Gastrocnemius medialis (tissue), 4 donors: ENCODE data around the gene CPSF3. TPM values are rescaled to one million over a fixed set of nuclear protein-coding genes. Genes with fewer than 3 reads are reported as not detected.

Experiments used
- ATAC-seq, 2 donors: fragments of 150-250 bp; one replicate each; pipeline ENCODE4 v1.9.1; 2016
- DNase-seq, 2 donors: peaks; one replicate each; pipeline ENCODE4 v3.0.0-alpha.2; 2019
- H3K27ac ChIP-seq, 4 donors: fragments of 200-600 bp; sonication (generic); 1 replicate in 1 of 4; 2 replicates in 3 of 4; pipeline ENCODE4 v1.5.1; 2016 to 2018; ENCODE audit warnings: mild to moderate bottlenecking in 2 of 4, moderate library complexity in 1 of 4
- H3K27me3 ChIP-seq, 3 donors: fragments of 200-600 bp; sonication (generic) in 2 of 3; 1 replicate in 1 of 3; 2 replicates in 2 of 3; pipeline versions ENCODE4 v1.5.1 to v1.6.0; 2016 to 2019; ENCODE audit warnings: mild to moderate bottlenecking in 1 of 3, moderate library complexity in 1 of 3
- H3K36me3 ChIP-seq, 2 donors: fragments of 200-600 bp; sonication (generic) in 1 of 2; one replicate each; pipeline ENCODE4 v1.5.1; 2017 to 2018
- H3K4me1 ChIP-seq, 2 donors: fragments of 200-600 bp; sonication (generic) in 1 of 2; one replicate each; pipeline ENCODE4 v1.5.1; 2016 to 2017; ENCODE audit warnings: mild to moderate bottlenecking in 2 of 2
- H3K4me3 ChIP-seq, 4 donors: fragments of 200-600 bp; sonication (generic) in 3 of 4; 1 replicate in 1 of 4; 2 replicates in 3 of 4; pipeline ENCODE4 v1.5.1; 2016 to 2019; ENCODE audit warnings: mild to moderate bottlenecking in 2 of 4
- H3K9me3 ChIP-seq, 3 donors: fragments of 200-600 bp; sonication (generic) in 2 of 3; 1 replicate in 1 of 3; 2 replicates in 2 of 3; pipeline ENCODE4 v1.5.1; 2016 to 2019
- CTCF ChIP-seq, 5 experiments: fragments of 450-650 bp in 3 of 5; fragments of 200-600 bp in 2 of 5; sonication (generic) in 2 of 5; IDR thresholded peaks in 4 of 5; conservative IDR thresholded peaks in 1 of 5; 1 replicate in 4 of 5; 2 replicates in 1 of 5; pipeline ENCODE4 v1.5.1; 2016 to 2019; ENCODE audit warnings: antibody characterized with exemption in 5 of 5, mild to moderate bottlenecking in 3 of 5, moderate library complexity in 3 of 5
- POLR2A ChIP-seq, 2 donors: fragments of 450-650 bp; IDR thresholded peaks; one replicate each; pipeline ENCODE4 v1.6.1; 2017; ENCODE audit warnings: antibody characterized with exemption in 2 of 2, mild to moderate bottlenecking in 2 of 2, moderate library complexity in 2 of 2
- in situ Hi-C, 4 donors: fragments of 200-750 bp; cut with MboI; loops; one replicate each; pipeline versions ENCODE4 v1.15.0 to v1.8.0; 2017; ENCODE audit warnings: low sequenced_read_pairs in 4 of 4
- intact Hi-C: fragments of 100-400 bp; cut with DNase I; formaldehyde crosslinking; loops from one replicate; pipeline ENCODE4 v1.15.1; 2023; ENCODE audit warnings: low total_unique reads
- total RNA-seq, 4 donors: library from RNA; depleted of rRNA; stranded (reverse); fragments of >200 nt; gene quantifications; one replicate each; pipeline versions ENCODE4 v1.1.0 to v1.2.3, GENCODE V29; 2016

Gene CPSF3
- total RNA-seq, 4 donors from 2014 or later: 20.9 to 51.8 (median 24.1) TPM

- DNase-seq (no peak), ATAC-seq (no peak)
- Histone ChIP-seq H3K27me3 (no peaks in the 10 kb centered on the region), H3K4me3 (no peak overlapping the region), H3K4me1 (no peaks in the 10 kb centered on the region), H3K27ac (no peak overlapping the region), H3K36me3 (peaks cover 0 to 39% of the 10 kb centered on the region in 2 donors), H3K9me3 (no peaks in the 10 kb centered on the region)
- intact Hi-C loops (no loop called here), in situ Hi-C loops (no loop called here)
- TF ChIP-seq CTCF (IDR thresholded peaks at IDR 0.05 in 4 of 5, conservative IDR thresholded peaks at IDR 0.05 in 1 of 5): no peak
- no peak for TF ChIP-seq POLR2A (IDR thresholded peaks at IDR 0.05)
Observed at GRCh38 chr2:9410108-9410507, 13.3 kb upstream of the CPSF3 start.

GRCh38 chr2:9412781-9413180 lies 10.7 kb upstream of the CPSF3 start:
- no peaks in the 10 kb centered on the region for H3K4me1 ChIP-seq
- no peak for TF ChIP-seq POLR2A (IDR thresholded peaks at IDR 0.05)
- no peak for TF ChIP-seq CTCF (IDR thresholded peaks at IDR 0.05 in 4 of 5, conservative IDR thresholded peaks at IDR 0.05 in 1 of 5)
- H3K36me3 ChIP-seq: peaks cover 0 to 41% of the 10 kb centered on the region in 2 donors
- no peaks in the 10 kb centered on the region for H3K9me3 ChIP-seq
- DNase-seq (no peak), ATAC-seq (no peak)
- intact Hi-C loops: no loop called here
- no peak overlapping the region for H3K4me3 ChIP-seq
- in situ Hi-C loops: no loop called here
- no peak overlapping the region for H3K27ac ChIP-seq
- no peaks in the 10 kb centered on the region for H3K27me3 ChIP-seq

- DNase-seq: no peak
- Histone ChIP-seq H3K36me3 (peaks cover 0 to 35% of the 10 kb centered on the region in 2 donors), H3K27ac (no peak overlapping the region)
Observed at GRCh38 chr2:9415516-9416169, 7.8 kb upstream of the CPSF3 start.

GRCh38 chr2:9416267-9416961 lies 7.0 kb upstream of the CPSF3 start:
- peaks cover 0 to 28% of the 10 kb centered on the region in 2 donors for H3K36me3 ChIP-seq
- intact Hi-C loops: no loop called here

More at GRCh38 chr2:9415516-9416169, 7.8 kb upstream of the CPSF3 start:
- intact Hi-C loops: no loop called here
- TF ChIP-seq CTCF (IDR thresholded peaks at IDR 0.05 in 4 of 5, conservative IDR thresholded peaks at IDR 0.05 in 1 of 5) (no peak), POLR2A (IDR thresholded peaks at IDR 0.05) (no peak)
- in situ Hi-C loops: no loop called here
- Histone ChIP-seq H3K27me3 (no peaks in the 10 kb centered on the region), H3K9me3 (no peaks in the 10 kb centered on the region), H3K4me3 (no peak overlapping the region), H3K4me1 (no peaks in the 10 kb centered on the region)
- no peak for ATAC-seq

More at GRCh38 chr2:9416267-9416961, 7.0 kb upstream of the CPSF3 start:
- Histone ChIP-seq H3K9me3 (no peaks in the 10 kb centered on the region), H3K27ac (no peak overlapping the region), H3K4me3 (no peak overlapping the region), H3K4me1 (peaks cover 3 to 5% of the 10 kb centered on the region in 2 donors), H3K27me3 (no peaks in the 10 kb centered on the region)
- ATAC-seq (no peak), DNase-seq (no peak)
- TF ChIP-seq POLR2A (IDR thresholded peaks at IDR 0.05) (no peak), CTCF (IDR thresholded peaks at IDR 0.05 in 4 of 5, conservative IDR thresholded peaks at IDR 0.05 in 1 of 5) (no peak)
- in situ Hi-C loops: no loop called here
